ENCODE results near the gene FMN1.
"Not testable (repeated sequence)": the region's sequence is repeated elsewhere in the genome, so short reads cannot be mapped to it uniquely, and the experiment has no call there.

FMN1 gene

GRCh38 chr15:32873284-32874114 lies 321.0 kb downstream of the FMN1 start:
- no peak for DNase-seq

- DNase-seq: no peak
Observed at GRCh38 chr15:32872621-32873283, 321.8 kb downstream of the FMN1 start.

GRCh38 chr15:32871883-32872282 lies 322.6 kb downstream of the FMN1 start:
- no peak for DNase-seq

- no peak for DNase-seq
Observed at GRCh38 chr15:32870240-32871033, 324.1 kb downstream of the FMN1 start.

GRCh38 chr15:32869776-32870175 lies 324.7 kb downstream of the FMN1 start:
- DNase-seq: no peak

- no peak for DNase-seq
Observed at GRCh38 chr15:32867313-32867626, 327.2 kb downstream of the FMN1 start.

- DNase-seq: no peak
Observed at GRCh38 chr15:32866454-32867312, 327.8 kb downstream of the FMN1 start.

GRCh38 chr15:32864841-32865240 lies 329.7 kb downstream of the FMN1 start:
- DNase-seq: no peak

- no peak for DNase-seq
Observed at GRCh38 chr15:32864051-32864450, 330.5 kb downstream of the FMN1 start.

- DNase-seq: no peak
Observed at GRCh38 chr15:32861761-32862160, 332.8 kb downstream of the FMN1 start.

- DNase-seq: no peak
Observed at GRCh38 chr15:32861174-32861573, 333.3 kb downstream of the FMN1 start.

GRCh38 chr15:32859996-32860395 lies 334.5 kb downstream of the FMN1 start:
- no peak for DNase-seq

GRCh38 chr15:32859251-32859650 lies 335.3 kb downstream of the FMN1 start:
- DNase-seq: no peak

- DNase-seq: no peak
Observed at GRCh38 chr15:32857732-32858131, 336.8 kb downstream of the FMN1 start.

- DNase-seq: no peak
Observed at GRCh38 chr15:32856753-32857152, 337.8 kb downstream of the FMN1 start.

- no peak for DNase-seq
Observed at GRCh38 chr15:32855942-32856341, 338.6 kb downstream of the FMN1 start.

GRCh38 chr15:32853592-32853991 lies 340.9 kb downstream of the FMN1 start:
- no peak for DNase-seq

GRCh38 chr15:32852771-32853170 lies 341.7 kb downstream of the FMN1 start:
- DNase-seq: no peak

GRCh38 chr15:32852017-32852416 lies 342.5 kb downstream of the FMN1 start:
- no peak for DNase-seq

GRCh38 chr15:32851572-32851971 lies 342.9 kb downstream of the FMN1 start:
- DNase-seq: no peak

GRCh38 chr15:32849769-32850668 lies 344.5 kb downstream of the FMN1 start:
- DNase-seq: no peak

- DNase-seq: not testable (repeated sequence)
Observed at GRCh38 chr15:32846671-32847070, 347.8 kb downstream of the FMN1 start.
